Measurements from ENCODE around the gene LSAMP. TPM values are rescaled to one million over a fixed set of nuclear protein-coding genes. Genes with fewer than 3 reads are reported as not detected.

The LSAMP gene
- total RNA-seq, 4 donors from 2014 or later = 4.3 to 5.2 (median 5.0) TPM

DNA sequence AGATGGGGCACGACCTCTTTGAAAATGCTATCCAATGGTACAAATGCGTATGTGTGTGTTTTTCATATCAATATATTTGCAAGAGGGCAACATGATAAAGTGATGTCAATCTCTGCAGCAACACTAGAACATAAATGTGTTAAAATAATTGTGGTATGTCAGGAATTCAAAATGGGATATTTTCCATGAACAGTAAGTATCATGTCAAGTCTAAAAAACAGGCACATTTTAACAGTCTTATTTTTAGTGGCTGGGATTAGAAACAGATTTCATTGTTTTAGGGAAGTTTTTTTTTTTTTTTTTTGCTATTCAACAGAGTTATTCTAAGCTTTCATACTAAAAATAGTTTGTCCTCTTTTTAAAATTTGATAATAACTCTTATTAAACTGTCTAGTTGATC is 612.2 kb downstream of the LSAMP start:
- no peaks in the 10 kb centered on the region for H3K9me3 ChIP-seq
- 56% methylated on average over 2 of the region's 2 CpGs for WGBS
- TF ChIP-seq EP300 (IDR thresholded peaks at IDR 0.05) (no peak), POLR2AphosphoS5 (IDR thresholded peaks at IDR 0.05) (no peak), POLR2A (IDR thresholded peaks at IDR 0.05) (no peak)

DNA sequence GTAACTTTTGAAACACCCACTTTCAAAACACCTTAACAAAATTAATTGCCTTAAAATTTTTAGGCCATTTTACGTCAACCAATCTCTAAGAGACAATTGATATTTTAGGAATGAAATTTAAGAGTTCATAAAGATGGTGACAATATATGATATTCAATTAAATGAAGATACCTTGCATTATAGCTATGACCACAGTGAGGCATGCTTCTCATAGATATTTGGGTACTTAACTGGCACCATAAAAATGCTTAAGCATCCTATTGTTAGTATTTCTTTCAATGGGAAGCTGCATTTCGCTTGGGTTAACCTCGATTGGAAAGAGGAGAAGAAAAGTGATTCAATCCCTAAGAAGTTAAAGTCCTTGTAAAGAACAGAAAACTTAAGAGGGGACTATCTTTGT is 613.0 kb downstream of the LSAMP start:
- H3K36me3 ChIP-seq = no peaks in the 10 kb centered on the region
- H3K4me1 ChIP-seq = peaks cover 14% of the 10 kb centered on the region
- no peak overlapping the region for H3K4me3 ChIP-seq
- H3K27me3 ChIP-seq = no peaks in the 10 kb centered on the region
- WGBS = 75% methylated on average over 3 of the region's 3 CpGs
- no peak overlapping the region for H3K27ac ChIP-seq
- no peaks in the 10 kb centered on the region for H3K9me3 ChIP-seq
- TF ChIP-seq POLR2A (IDR thresholded peaks at IDR 0.05) = no peak
- no peak for TF ChIP-seq EP300 (IDR thresholded peaks at IDR 0.05)
- TF ChIP-seq POLR2AphosphoS5 (IDR thresholded peaks at IDR 0.05) = no peak
- TF ChIP-seq, protein P1, sequence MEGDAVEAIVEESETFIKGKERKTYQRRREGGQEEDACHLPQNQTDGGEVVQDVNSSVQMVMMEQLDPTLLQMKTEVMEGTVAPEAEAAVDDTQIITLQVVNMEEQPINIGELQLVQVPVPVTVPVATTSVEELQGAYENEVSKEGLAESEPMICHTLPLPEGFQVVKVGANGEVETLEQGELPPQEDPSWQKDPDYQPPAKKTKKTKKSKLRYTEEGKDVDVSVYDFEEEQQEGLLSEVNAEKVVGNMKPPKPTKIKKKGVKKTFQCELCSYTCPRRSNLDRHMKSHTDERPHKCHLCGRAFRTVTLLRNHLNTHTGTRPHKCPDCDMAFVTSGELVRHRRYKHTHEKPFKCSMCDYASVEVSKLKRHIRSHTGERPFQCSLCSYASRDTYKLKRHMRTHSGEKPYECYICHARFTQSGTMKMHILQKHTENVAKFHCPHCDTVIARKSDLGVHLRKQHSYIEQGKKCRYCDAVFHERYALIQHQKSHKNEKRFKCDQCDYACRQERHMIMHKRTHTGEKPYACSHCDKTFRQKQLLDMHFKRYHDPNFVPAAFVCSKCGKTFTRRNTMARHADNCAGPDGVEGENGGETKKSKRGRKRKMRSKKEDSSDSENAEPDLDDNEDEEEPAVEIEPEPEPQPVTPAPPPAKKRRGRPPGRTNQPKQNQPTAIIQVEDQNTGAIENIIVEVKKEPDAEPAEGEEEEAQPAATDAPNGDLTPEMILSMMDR (IDR thresholded peaks at IDR 0.05) = no peak
- no peak for DNase-seq (ENCODE audit: low spot score in 2 of 2)

More for the DNA sequence above, 612.2 kb downstream of the LSAMP start:
- Histone ChIP-seq H3K27me3 (no peaks in the 10 kb centered on the region), H3K4me1 (peaks cover 14% of the 10 kb centered on the region), H3K36me3 (no peaks in the 10 kb centered on the region), H3K27ac (no peak overlapping the region), H3K4me3 (no peak overlapping the region)
- DNase-seq (ENCODE audit: low spot score in 2 of 2) = no peak

DNA sequence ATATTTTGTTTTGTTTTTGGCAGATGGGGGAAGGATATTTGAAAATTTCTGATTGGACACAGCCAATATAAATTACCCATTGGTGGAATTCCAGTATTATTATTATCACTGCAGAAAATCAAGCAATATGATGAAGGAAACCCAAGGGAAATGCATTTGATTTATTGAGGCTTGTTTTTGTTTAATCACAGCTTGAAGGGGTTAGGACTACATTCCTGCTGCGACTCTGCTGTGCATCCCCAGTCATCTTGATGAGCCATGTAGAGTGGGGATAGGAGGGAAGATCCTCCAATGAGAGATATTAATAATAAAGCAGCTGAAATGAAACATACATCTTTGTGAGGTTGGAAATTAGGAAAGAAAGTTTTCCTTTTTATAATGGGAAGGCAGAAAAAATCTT is 613.4 kb downstream of the LSAMP start:
- Histone ChIP-seq H3K36me3 (no peaks in the 10 kb centered on the region), H3K4me3 (no peak overlapping the region), H3K27me3 (no peaks in the 10 kb centered on the region), H3K27ac (no peak overlapping the region), H3K9me3 (no peaks in the 10 kb centered on the region), H3K4me1 (peaks cover 14% of the 10 kb centered on the region)
- WGBS = 65% methylated on average over 1 of the region's 1 CpG
- TF ChIP-seq, protein P1 (IDR thresholded peaks at IDR 0.05) = no peak
- no peak for DNase-seq (ENCODE audit: low spot score in 2 of 2)

DNA sequence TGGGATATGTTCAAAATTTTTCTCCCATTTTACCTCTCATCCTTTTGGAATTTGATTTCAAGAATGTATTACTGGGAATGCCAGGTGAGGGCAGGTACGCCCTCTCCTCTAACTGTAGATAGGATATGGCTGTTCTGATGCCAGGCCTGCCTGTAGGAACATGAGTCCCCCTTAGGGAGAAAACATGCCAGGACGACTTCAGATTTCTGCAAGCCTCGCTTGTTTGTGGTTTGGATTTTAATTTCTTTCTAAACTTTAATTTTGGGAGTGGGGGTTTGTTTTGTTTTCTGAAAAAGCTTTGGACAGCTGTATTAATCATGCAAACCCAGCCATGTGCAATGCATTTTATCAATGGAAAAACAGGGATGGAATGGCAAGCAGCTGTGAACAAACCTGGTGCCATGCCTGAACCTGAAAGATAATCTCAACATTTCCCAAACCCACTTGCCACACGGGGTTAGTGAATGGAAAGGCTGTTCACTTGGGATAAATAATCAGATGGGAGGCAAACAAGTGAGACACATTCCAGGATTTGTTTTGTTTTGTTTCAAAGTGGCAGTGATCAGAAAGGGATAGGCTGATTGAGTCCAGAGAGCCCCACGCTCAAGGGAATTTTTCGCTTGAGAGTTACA is 614.4 kb downstream of the LSAMP start:
- Histone ChIP-seq H3K4me1 (peaks cover 14% of the 10 kb centered on the region), H3K36me3 (no peaks in the 10 kb centered on the region), H3K27ac (no peak overlapping the region), H3K27me3 (no peaks in the 10 kb centered on the region), H3K4me3 (no peak overlapping the region), H3K9me3 (no peaks in the 10 kb centered on the region)
- no peak for DNase-seq (ENCODE audit: low spot score in 2 of 2)
- WGBS = 39% methylated on average over 6 of the region's 6 CpGs
- TF ChIP-seq EP300 (IDR thresholded peaks at IDR 0.05) (no peak), POLR2A (IDR thresholded peaks at IDR 0.05) (no peak), POLR2AphosphoS5 (IDR thresholded peaks at IDR 0.05) (no peak)
- TF ChIP-seq, protein P1 (IDR thresholded peaks at IDR 0.05) = no peak

DNA sequence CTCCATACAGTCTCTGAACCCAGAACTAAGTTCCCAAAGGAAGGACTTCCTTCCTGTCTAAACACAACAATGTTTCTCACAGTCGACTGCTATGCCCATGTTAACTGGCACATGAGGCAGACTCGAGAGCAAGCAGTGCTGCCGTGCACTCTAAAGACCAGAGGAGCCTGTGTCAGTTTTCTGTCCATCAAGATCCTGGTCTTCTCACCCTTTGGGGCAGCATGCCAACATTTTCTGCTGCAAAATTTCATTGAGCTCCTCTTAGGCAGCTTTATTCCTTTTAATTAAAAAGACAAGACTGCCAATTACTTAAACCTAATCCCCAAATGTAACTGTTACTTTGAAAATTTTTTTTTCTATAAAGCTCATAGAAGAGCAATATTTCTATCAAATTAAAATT is 616.9 kb downstream of the LSAMP start:
- H3K27ac ChIP-seq = no peak overlapping the region
- TF ChIP-seq POLR2A (IDR thresholded peaks at IDR 0.05) = no peak
- TF ChIP-seq, protein P1 (IDR thresholded peaks at IDR 0.05) = no peak
- TF ChIP-seq EP300 (IDR thresholded peaks at IDR 0.05) = no peak
- no peak for TF ChIP-seq POLR2AphosphoS5 (IDR thresholded peaks at IDR 0.05)

DNA sequence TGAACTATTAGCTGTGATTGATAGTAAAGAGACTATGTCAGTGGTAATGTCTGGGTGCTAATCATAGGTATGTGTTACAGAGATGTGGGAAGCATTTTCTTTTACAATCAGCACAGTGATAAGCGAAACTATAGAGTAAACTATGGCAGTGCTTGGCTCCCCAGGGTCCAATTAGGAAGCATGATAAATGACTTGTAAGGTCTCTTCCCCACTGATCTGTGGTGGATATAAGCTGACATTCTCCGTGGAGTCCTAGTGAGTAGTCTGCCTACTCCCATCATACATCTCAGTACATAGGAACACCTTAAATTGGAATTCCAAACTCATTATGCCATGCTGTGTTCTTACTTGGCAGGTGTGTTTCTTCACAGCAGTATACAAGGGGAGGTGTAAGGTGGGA is 617.8 kb downstream of the LSAMP start:
- no peak overlapping the region for H3K27ac ChIP-seq
- TF ChIP-seq, protein P1 (IDR thresholded peaks at IDR 0.05) = no peak
- TF ChIP-seq POLR2A (IDR thresholded peaks at IDR 0.05) (no peak), EP300 (IDR thresholded peaks at IDR 0.05) (no peak), POLR2AphosphoS5 (IDR thresholded peaks at IDR 0.05) (no peak)
- 86% methylated on average over 2 of the region's 2 CpGs for WGBS
- no peaks in the 10 kb centered on the region for H3K9me3 ChIP-seq
- no peaks in the 10 kb centered on the region for H3K36me3 ChIP-seq
- no peaks in the 10 kb centered on the region for H3K27me3 ChIP-seq
- no peak overlapping the region for H3K4me3 ChIP-seq
- DNase-seq (ENCODE audit: low spot score in 2 of 2) = no peak
- H3K4me1 ChIP-seq = peaks cover 3% of the 10 kb centered on the region

More for the DNA sequence above, 616.9 kb downstream of the LSAMP start:
- Histone ChIP-seq H3K36me3 (no peaks in the 10 kb centered on the region), H3K27me3 (no peaks in the 10 kb centered on the region), H3K4me3 (no peak overlapping the region), H3K4me1 (peaks cover 6% of the 10 kb centered on the region), H3K9me3 (no peaks in the 10 kb centered on the region)
- no peak for DNase-seq (ENCODE audit: low spot score in 2 of 2)
- 36% methylated on average over 3 of the region's 3 CpGs for WGBS
